ENCODE measurements around the gene ARHGEF3. TPM values are rescaled to one million over a fixed set of nuclear protein-coding genes. Genes with fewer than 3 reads are reported as not detected.

ARHGEF3 gene
- total RNA-seq, 1 donor from 2014 or later, result 16.5 TPM

GRCh38 chr3:56838448-56838847 is 36.7 kb upstream of the ARHGEF3 start:
- H3K4me3 ChIP-seq, result no peak overlapping the region
- TF ChIP-seq CTCF (IDR thresholded peaks at IDR 0.05; ENCODE audit: borderline replicate concordance), result no peak
- intact Hi-C loops (cut with micrococcal nuclease), result no loop called here
- no peak overlapping the region for H3K27ac ChIP-seq (replicated peaks)
- H3K27me3 ChIP-seq (ENCODE audit: low read depth), result no peaks in the 10 kb centered on the region
- peaks cover 6% of the 10 kb centered on the region for H3K4me1 ChIP-seq
- no peaks in the 10 kb centered on the region for H3K9me3 ChIP-seq (replicated peaks)
- no peak for DNase-seq
- no peaks in the 10 kb centered on the region for H3K36me3 ChIP-seq

GRCh38 chr3:56837196-56837955 is 35.6 kb upstream of the ARHGEF3 start:
- H3K36me3 ChIP-seq, result no peaks in the 10 kb centered on the region
- no peak overlapping the region for H3K4me3 ChIP-seq
- no peaks in the 10 kb centered on the region for H3K9me3 ChIP-seq (replicated peaks)
- H3K27ac ChIP-seq (replicated peaks), result no peak overlapping the region
- no peak for TF ChIP-seq CTCF (IDR thresholded peaks at IDR 0.05; ENCODE audit: borderline replicate concordance)
- H3K27me3 ChIP-seq (ENCODE audit: low read depth), result no peaks in the 10 kb centered on the region
- intact Hi-C loops (cut with micrococcal nuclease), result no loop called here
- DNase-seq, result no peak
- H3K4me1 ChIP-seq, result peaks cover 6% of the 10 kb centered on the region

GRCh38 chr3:56836276-56837163 is 34.8 kb upstream of the ARHGEF3 start:
- intact Hi-C loops (cut with micrococcal nuclease), result no loop called here
- H3K9me3 ChIP-seq (replicated peaks), result no peaks in the 10 kb centered on the region
- no peak for DNase-seq
- H3K36me3 ChIP-seq, result no peaks in the 10 kb centered on the region
- no peak for TF ChIP-seq CTCF (IDR thresholded peaks at IDR 0.05; ENCODE audit: borderline replicate concordance)
- no peak overlapping the region for H3K4me3 ChIP-seq
- peaks cover 6% of the 10 kb centered on the region for H3K4me1 ChIP-seq
- H3K27me3 ChIP-seq (ENCODE audit: low read depth), result no peaks in the 10 kb centered on the region
- no peak overlapping the region for H3K27ac ChIP-seq (replicated peaks)

GRCh38 chr3:56835650-56836227 is 34.0 kb upstream of the ARHGEF3 start:
- no peak for TF ChIP-seq CTCF (IDR thresholded peaks at IDR 0.05; ENCODE audit: borderline replicate concordance)
- H3K4me1 ChIP-seq, result peaks cover 6% of the 10 kb centered on the region
- H3K9me3 ChIP-seq (replicated peaks), result no peaks in the 10 kb centered on the region
- intact Hi-C loops (cut with micrococcal nuclease), result no loop called here
- no peak overlapping the region for H3K27ac ChIP-seq (replicated peaks)
- no peak overlapping the region for H3K4me3 ChIP-seq
- DNase-seq, result no peak
- H3K36me3 ChIP-seq, result no peaks in the 10 kb centered on the region
- H3K27me3 ChIP-seq (ENCODE audit: low read depth), result no peaks in the 10 kb centered on the region

GRCh38 chr3:56833536-56833935 is 31.8 kb upstream of the ARHGEF3 start:
- Histone ChIP-seq H3K27ac (replicated peaks) (no peak overlapping the region), H3K36me3 (no peaks in the 10 kb centered on the region), H3K9me3 (replicated peaks) (no peaks in the 10 kb centered on the region), H3K27me3 (ENCODE audit: low read depth) (no peaks in the 10 kb centered on the region), H3K4me1 (no peaks in the 10 kb centered on the region), H3K4me3 (no peak overlapping the region)
- no peak for TF ChIP-seq CTCF (IDR thresholded peaks at IDR 0.05; ENCODE audit: borderline replicate concordance)
- DNase-seq, result no peak
- intact Hi-C loops (cut with micrococcal nuclease), result no loop called here
